HFFc6 (cell line): ENCODE results near the gene TMEM18. TPM values are rescaled to one million over a fixed set of nuclear protein-coding genes. Genes with fewer than 3 reads are reported as not detected.
"Not testable (repeated sequence)": the region's sequence is repeated elsewhere in the genome, so short reads cannot be mapped to it uniquely, and the experiment has no call there.

Experiments
- DNase-seq: peaks from one replicate; pipeline ENCODE4 v3.0.0-alpha.2; 2018
- H3K27ac Mint-ChIP-seq: 2 replicates; pipeline ENCODE4 v1.8.0; 2020; ENCODE audit warnings: mild to moderate bottlenecking, mixed read lengths
- H3K27me3 Mint-ChIP-seq: 2 replicates; pipeline ENCODE4 v1.8.0; 2021; ENCODE audit warnings: mild to moderate bottlenecking, moderate library complexity, mixed read lengths; ENCODE audit not compliant: insufficient read depth
- H3K36me3 Mint-ChIP-seq: 2 replicates; pipeline ENCODE4 v1.8.0; 2021; ENCODE audit warnings: low read depth, mixed read lengths
- H3K4me1 Mint-ChIP-seq: 2 replicates; pipeline ENCODE4 v1.8.0; 2020; ENCODE audit warnings: low read depth, mixed read lengths
- H3K4me3 Mint-ChIP-seq: 2 replicates; pipeline ENCODE4 v1.8.0; 2020; ENCODE audit warnings: mild to moderate bottlenecking, moderate library complexity, mixed read lengths
- H3K9me3 Mint-ChIP-seq: 2 replicates; pipeline ENCODE4 v1.8.0; 2020; ENCODE audit warnings: mild to moderate bottlenecking, mixed read lengths
- CTCF ChIP-seq: fragments of 200-600 bp; sonication (generic); IDR thresholded peaks from 2 replicates; pipeline ENCODE4 v1.5.0; 2021; ENCODE audit warnings: antibody characterized with exemption, mild to moderate bottlenecking
- total RNA-seq, 6 experiments: library from RNA; stranded (reverse); fragmentation: NEBNext Ultra II Directional; extraction: Animal tissue kit (Norgen Biotek cat#: 25700); gene quantifications; 2 replicates in 1 of 6; 3 replicates in 5 of 6; pipeline ENCODE4 v1.2.3, GENCODE V29; 2021

Gene TMEM18
- total RNA-seq, 6 experiments from 2014 or later = 24.6 to 28.5 (median 26.5) TPM

DNA sequence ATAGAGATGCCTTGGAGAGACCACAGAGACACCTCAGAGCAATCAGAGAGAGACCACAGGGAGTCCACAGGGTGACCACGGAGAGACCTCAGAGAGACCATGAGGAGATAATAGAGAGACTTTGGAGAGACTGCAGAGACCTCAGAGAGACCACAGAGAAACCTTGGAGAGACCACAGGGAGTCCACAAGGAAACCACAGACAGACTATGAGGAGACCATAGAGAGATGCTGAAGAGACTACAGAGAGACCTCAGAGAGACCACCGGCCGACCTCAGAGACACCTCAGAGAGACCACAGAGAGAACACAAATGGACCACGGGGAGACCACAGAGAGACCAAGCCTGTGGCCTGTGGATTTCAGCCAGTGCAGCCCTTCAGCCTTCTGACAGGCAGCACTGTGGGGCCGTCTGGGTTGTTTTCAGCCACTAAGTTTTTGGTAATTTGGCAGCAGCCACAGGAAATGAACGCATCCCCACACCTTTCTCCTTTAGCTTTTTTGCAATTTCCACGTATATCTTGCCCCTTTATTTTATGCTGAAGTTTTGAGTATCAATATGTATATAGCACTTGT is 11.4 kb upstream of the TMEM18 start:
- TF ChIP-seq CTCF = no peak
- no peak for DNase-seq
- Mint-ChIP-seq H3K9me3 (peaks cover 28% of the 10 kb centered on the region), H3K27ac (no peak overlapping the region), H3K4me3 (no peak overlapping the region), H3K36me3 (peaks cover 27% of the 10 kb centered on the region), H3K4me1 (peaks cover 20% of the 10 kb centered on the region), H3K27me3 (no peaks in the 10 kb centered on the region; the same call in 1 of the 2 replicates)

DNA sequence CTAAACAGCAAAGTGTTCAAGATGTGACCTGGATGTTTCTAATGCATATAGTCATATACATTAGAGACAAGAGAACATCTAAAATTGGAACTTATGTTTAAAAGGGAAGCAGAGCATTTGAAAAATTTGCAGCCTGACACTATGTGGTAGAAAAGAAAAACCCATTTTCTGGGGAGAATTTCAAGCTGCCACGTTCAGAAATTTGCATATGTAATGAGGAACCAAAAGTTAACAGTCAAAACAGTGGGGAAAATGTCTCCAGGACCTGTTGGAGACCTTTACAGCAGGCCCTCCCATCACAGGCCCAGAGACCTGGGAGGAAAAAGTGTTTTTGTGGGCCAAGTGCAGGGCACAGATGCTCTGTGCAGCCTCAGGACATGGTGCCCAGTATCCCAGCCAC is 8.2 kb upstream of the TMEM18 start:
- no peak for TF ChIP-seq CTCF
- H3K36me3 Mint-ChIP-seq = peaks cover 50% of the 10 kb centered on the region
- DNase-seq = no peak
- H3K27ac Mint-ChIP-seq = no peak overlapping the region
- no peak overlapping the region for H3K4me3 Mint-ChIP-seq
- peaks cover 7% of the 10 kb centered on the region; the same call in 1 of the 2 replicates for H3K4me1 Mint-ChIP-seq
- no peaks in the 10 kb centered on the region; the same call in 1 of the 2 replicates for H3K27me3 Mint-ChIP-seq
- peaks cover 38% of the 10 kb centered on the region for H3K9me3 Mint-ChIP-seq

- not testable (repeated sequence) for H3K4me1 Mint-ChIP-seq, H3K27ac Mint-ChIP-seq, H3K27me3 Mint-ChIP-seq, DNase-seq, H3K4me3 Mint-ChIP-seq
- H3K36me3 Mint-ChIP-seq = peaks cover 50% of the 10 kb centered on the region
- H3K9me3 Mint-ChIP-seq = peaks cover 38% of the 10 kb centered on the region
These were observed 7.7 kb upstream of the TMEM18 start for GRCh38 chr2:684913-685312.

DNA sequence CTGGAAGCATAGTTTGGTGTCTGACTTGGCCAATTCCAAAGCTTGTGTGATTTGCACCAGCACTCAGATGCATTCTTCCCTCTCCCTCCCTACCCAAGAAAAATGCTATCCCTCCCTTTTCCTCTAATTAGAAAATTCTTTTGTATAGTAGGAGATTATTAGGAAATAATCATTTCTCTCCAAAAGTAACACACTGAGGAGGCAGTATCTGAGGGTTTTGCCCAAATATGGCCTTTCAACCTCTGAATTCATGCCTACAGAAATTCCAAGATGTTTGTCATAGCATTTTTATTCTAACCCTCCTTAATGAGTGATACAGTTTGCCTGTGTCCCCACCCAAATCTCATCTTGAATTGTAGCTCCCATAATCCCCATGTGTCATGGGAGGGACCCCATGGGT is 5.0 kb upstream of the TMEM18 start:
- H3K36me3 Mint-ChIP-seq = peaks cover 56% of the 10 kb centered on the region

DNA sequence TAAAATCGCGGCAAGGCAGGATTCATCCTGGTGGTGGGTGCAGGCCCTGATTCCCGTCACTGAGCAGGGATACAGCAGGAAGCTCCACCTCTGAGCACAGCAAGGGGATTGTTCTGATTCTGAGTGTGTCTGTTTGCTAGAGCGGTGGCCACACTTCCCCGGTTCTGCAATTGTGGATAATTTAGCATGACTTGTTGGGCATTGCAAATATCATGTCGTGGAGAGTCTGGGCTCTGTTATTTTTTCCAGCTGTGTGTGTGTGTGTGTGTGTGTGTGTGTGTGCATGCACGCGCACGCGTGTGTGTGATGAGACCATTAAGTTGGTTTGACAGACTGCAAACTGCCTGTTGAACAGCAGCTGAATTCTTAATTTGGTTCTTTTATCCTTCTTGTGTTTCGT is 4.1 kb upstream of the TMEM18 start:
- Mint-ChIP-seq H3K27me3 (peaks cover 4% of the 10 kb centered on the region), H3K9me3 (peaks cover 31% of the 10 kb centered on the region), H3K4me1 (peaks cover 16% of the 10 kb centered on the region), H3K36me3 (peaks cover 50% of the 10 kb centered on the region), H3K27ac (no peak overlapping the region), H3K4me3 (no peak overlapping the region)
- DNase-seq = no peak
- TF ChIP-seq CTCF = no peak

More for the DNA sequence above, 5.0 kb upstream of the TMEM18 start:
- peaks cover 2% of the 10 kb centered on the region; the same call in 1 of the 2 replicates for H3K27me3 Mint-ChIP-seq
- H3K9me3 Mint-ChIP-seq = peaks cover 38% of the 10 kb centered on the region
- no peak for DNase-seq
- H3K4me3 Mint-ChIP-seq = no peak overlapping the region
- peaks cover 15% of the 10 kb centered on the region for H3K4me1 Mint-ChIP-seq
- no peak for TF ChIP-seq CTCF
- H3K27ac Mint-ChIP-seq = no peak overlapping the region

DNA sequence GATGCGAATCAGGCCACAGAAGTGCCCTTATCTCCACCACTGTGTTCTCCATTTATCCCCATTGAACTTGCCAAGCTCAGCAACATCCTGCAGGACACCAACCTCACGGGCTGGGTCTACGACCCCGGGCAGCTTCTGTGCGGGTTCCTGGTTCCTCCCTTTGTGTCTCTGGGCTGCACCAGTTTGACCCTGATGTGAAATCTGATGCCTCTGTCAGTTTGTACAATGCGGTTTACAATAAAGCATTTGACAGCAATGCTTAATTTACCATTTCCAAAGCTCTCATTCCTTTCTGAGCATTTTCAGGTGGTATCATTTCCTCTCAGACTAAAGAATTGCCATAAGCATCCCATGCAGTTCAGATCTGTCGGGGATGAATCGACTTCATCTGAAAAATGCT is 3.3 kb upstream of the TMEM18 start:
- H3K36me3 Mint-ChIP-seq = peaks cover 48% of the 10 kb centered on the region
- DNase-seq = no peak
- peaks cover 4% of the 10 kb centered on the region for H3K27me3 Mint-ChIP-seq
- no peak for TF ChIP-seq CTCF
- no peak overlapping the region for H3K27ac Mint-ChIP-seq
- H3K4me1 Mint-ChIP-seq = peaks cover 24% of the 10 kb centered on the region
- H3K4me3 Mint-ChIP-seq = no peak overlapping the region
- H3K9me3 Mint-ChIP-seq = peaks cover 29% of the 10 kb centered on the region
